Right lobe of liver (tissue), 6 donors: ENCODE measurements around the gene PRDM16. TPM values are rescaled to one million over a fixed set of nuclear protein-coding genes. Genes with fewer than 3 reads are reported as not detected.

Source experiments
- ATAC-seq, 4 donors: fragments of 200-7000 bp; cut with Tn5 transposase; one replicate each; pipeline ENCODE4 v1.9.1; 2020; ENCODE audit warnings: mild to moderate bottlenecking in 4 of 4, moderate library complexity in 4 of 4
- DNase-seq, 3 donors: peaks; one replicate each; pipeline ENCODE4 v3.0.0-alpha.2; 2020
- H3K27ac ChIP-seq, 3 donors: fragments of 200-600 bp; one replicate each; pipeline ENCODE4 v1.8.0; 2022
- H3K27me3 ChIP-seq, 2 donors: fragments of 200-600 bp; one replicate each; pipeline ENCODE4 v1.8.0; 2022
- H3K36me3 ChIP-seq, 4 donors: fragments of 200-600 bp; sonication (generic) in 1 of 4; one replicate each; pipeline versions ENCODE4 v1.5.1 to v1.8.0; 2017 to 2022; ENCODE audit warnings: control low read depth in 1 of 4
- H3K4me1 ChIP-seq, 4 donors: fragments of 200-600 bp; sonication (generic) in 1 of 4; one replicate each; pipeline versions ENCODE4 v1.5.1 to v1.8.0; 2017 to 2022; ENCODE audit warnings: control low read depth in 1 of 4
- H3K4me3 ChIP-seq, 3 donors: fragments of 200-600 bp; one replicate each; pipeline ENCODE4 v1.8.0; 2022
- H3K9me3 ChIP-seq, 4 donors: fragments of 200-600 bp; sonication (generic) in 1 of 4; one replicate each; pipeline versions ENCODE4 v1.5.1 to v1.8.0; 2017 to 2022; ENCODE audit warnings: control low read depth in 1 of 4
- CTCF ChIP-seq, 4 donors: fragments of 200-600 bp in 3 of 4; fragments of 450-650 bp in 1 of 4; IDR thresholded peaks; one replicate each; pipeline versions ENCODE4 v1.5.1 to v1.8.0; 2016 to 2022; ENCODE audit warnings: antibody characterized with exemption in 4 of 4, mild to moderate bottlenecking in 2 of 4
- POLR2A ChIP-seq: fragments of 450-650 bp; IDR thresholded peaks from one replicate; pipeline ENCODE4 v1.6.1; 2017; ENCODE audit warnings: antibody characterized with exemption, mild to moderate bottlenecking
- WGBS: methylation state at CpG from one replicate; pipeline ENCODE4 v1.1.6; 2018; ENCODE audit warnings: low coverage, low lambda C conversion rate; ENCODE audit not compliant: insufficient coverage; ENCODE audit errors: missing lambda C conversion rate; 5-methylcytosine and 5-hydroxymethylcytosine counted together
- intact Hi-C, 2 donors: fragments of 100-400 bp; cut with DNase I; formaldehyde crosslinking; loops; one replicate each; pipeline versions ENCODE4 v1.11.2 to v1.14.1; 2022
- total RNA-seq, 6 experiments: library from RNA; depleted of rRNA in 2 of 6; stranded (reverse); fragments of >200 nt in 2 of 6; fragmentation: NEBNext Ultra II Directional in 3 of 6; extraction: Animal tissue kit (Norgen Biotek cat#: 25700) in 3 of 6; gene quantifications; one replicate each; pipeline versions ENCODE4 v1.1.0 to v1.2.4, GENCODE V29; 2016 to 2023
- donor health status: DM: no; HTN: yes; CAD: no.
- donor health status: DM: no; HTN: no; CAD: no.
- donor health status: DM: no; HTN: no; CAD: no.
- donor health status: DM: no; HTN: yes; CAD: no.
- donor health status: DM: no; HTN: yes; CAD: no.

PRDM16 gene
- total RNA-seq, 6 experiments from 2014 or later: 0.06 to 0.75 (median 0.28) TPM

- no peaks in the 10 kb centered on the region for H3K36me3 ChIP-seq
- no peaks in the 10 kb centered on the region for H3K27me3 ChIP-seq
- H3K4me1 ChIP-seq: no peaks in the 10 kb centered on the region
- intact Hi-C loops: no loop called here
- peak in 1 of 4 donors; percentile 10 for TF ChIP-seq CTCF (IDR thresholded peaks at IDR 0.05)
- TF ChIP-seq POLR2A: no peak
- H3K4me3 ChIP-seq: no peak overlapping the region
- H3K27ac ChIP-seq: no peak overlapping the region
- no peak for DNase-seq
- ATAC-seq: no peak
- WGBS: 62% methylated on average over 5 of the region's 6 CpGs
- no peaks in the 10 kb centered on the region for H3K9me3 ChIP-seq
Measured at GRCh38 chr1:3417082-3417739, 348.2 kb downstream of the PRDM16 start.

GRCh38 chr1:3417934-3418333 is 348.9 kb downstream of the PRDM16 start:
- H3K27me3 ChIP-seq: no peaks in the 10 kb centered on the region
- intact Hi-C loops: no loop called here
- 50% methylated on average over 1 of the region's 9 CpGs for WGBS

GRCh38 chr1:3418600-3418999 is 349.6 kb downstream of the PRDM16 start:
- H3K9me3 ChIP-seq: no peaks in the 10 kb centered on the region
- H3K27me3 ChIP-seq: no peaks in the 10 kb centered on the region
- no peaks in the 10 kb centered on the region for H3K4me1 ChIP-seq
- TF ChIP-seq CTCF (IDR thresholded peaks at IDR 0.05) (no peak), POLR2A (no peak)
- no peak overlapping the region for H3K4me3 ChIP-seq
- intact Hi-C loops: no loop called here
- no peak for ATAC-seq
- H3K27ac ChIP-seq: no peak overlapping the region
- H3K36me3 ChIP-seq: no peaks in the 10 kb centered on the region
- DNase-seq: no peak
- WGBS: no CpG with 5 or more reads among the region's 8 CpGs

More at GRCh38 chr1:3417934-3418333, 348.9 kb downstream of the PRDM16 start:
- Histone ChIP-seq H3K27ac (no peak overlapping the region), H3K36me3 (no peaks in the 10 kb centered on the region), H3K4me3 (no peak overlapping the region), H3K9me3 (no peaks in the 10 kb centered on the region), H3K4me1 (no peaks in the 10 kb centered on the region)
- no peak for ATAC-seq
- DNase-seq: no peak
- no peak for TF ChIP-seq CTCF (IDR thresholded peaks at IDR 0.05)
- TF ChIP-seq POLR2A: no peak

GRCh38 chr1:3419415-3420204 is 350.6 kb downstream of the PRDM16 start:
- no peak for DNase-seq
- H3K36me3 ChIP-seq: no peaks in the 10 kb centered on the region
- TF ChIP-seq CTCF (IDR thresholded peaks at IDR 0.05) (no peak), POLR2A (no peak)
- intact Hi-C loops: loop anchor here (5.0 to 10.0 kb wide), 2 partner anchors 407 to 595 kb away; no protein-coding TSS in a partner anchor
- H3K9me3 ChIP-seq: no peaks in the 10 kb centered on the region
- H3K27ac ChIP-seq: no peak overlapping the region
- no peak overlapping the region for H3K4me3 ChIP-seq
- H3K4me1 ChIP-seq: no peaks in the 10 kb centered on the region
- H3K27me3 ChIP-seq: no peaks in the 10 kb centered on the region
- ATAC-seq: no peak
- 66% methylated on average over 10 of the region's 15 CpGs for WGBS
